GM03348 (cell line): Measurements from ENCODE around the gene MYL6.

Source experiments
- DNase-seq: peaks from one replicate; pipeline ENCODE4 v3.0.0; 2012; ENCODE audit warnings: low spot score

Gene MYL6

DNA sequence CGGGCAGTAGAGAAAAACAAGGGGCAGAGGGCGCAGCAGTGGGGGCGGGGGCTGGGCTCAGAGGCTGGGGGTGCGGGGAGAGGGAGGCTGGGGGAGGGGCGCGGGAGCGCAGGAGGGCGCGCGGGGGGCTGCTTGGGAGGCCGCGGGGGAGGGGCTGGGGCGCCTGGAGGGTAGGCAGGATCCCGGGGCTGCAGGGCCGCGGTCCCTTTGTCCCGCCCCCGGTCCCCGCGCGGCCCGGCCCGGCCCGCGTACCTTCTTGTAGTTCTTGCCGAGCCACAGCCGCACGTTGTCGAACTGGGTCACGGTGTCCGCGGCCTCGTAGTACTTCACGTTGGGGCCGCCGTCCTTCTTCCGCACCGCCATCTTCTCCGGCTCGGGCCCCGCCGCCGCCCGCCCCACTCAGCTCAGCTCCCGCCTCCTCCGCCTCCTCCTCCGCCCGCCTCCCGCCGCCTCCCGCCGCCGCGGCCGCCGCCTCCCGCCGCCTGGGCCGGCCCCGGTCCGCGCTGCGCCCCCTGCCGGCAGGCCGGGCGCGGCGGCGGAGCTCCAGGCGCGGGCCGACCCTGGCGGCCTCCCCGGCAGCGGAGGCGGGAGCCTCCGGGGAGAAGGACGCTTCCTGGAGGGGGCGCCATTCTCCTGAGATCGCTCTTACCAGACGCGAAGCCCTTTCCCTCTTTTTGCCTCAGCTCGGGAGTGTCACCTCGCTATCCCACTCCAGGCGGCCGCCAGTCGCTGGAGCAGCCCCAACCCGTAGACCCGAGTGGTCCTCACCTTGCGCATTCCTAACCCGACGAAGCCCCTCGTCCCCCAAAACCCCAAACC is 31.1 kb downstream of the MYL6 start, which contains the start of gene SMARCC2:
SMARCC2 (minus strand) TSS at position 385 of the 819 bp plus-strand sequence; CDS start at position 363, 22 bp downstream.
- peak; percentile 97 for DNase-seq

DNA sequence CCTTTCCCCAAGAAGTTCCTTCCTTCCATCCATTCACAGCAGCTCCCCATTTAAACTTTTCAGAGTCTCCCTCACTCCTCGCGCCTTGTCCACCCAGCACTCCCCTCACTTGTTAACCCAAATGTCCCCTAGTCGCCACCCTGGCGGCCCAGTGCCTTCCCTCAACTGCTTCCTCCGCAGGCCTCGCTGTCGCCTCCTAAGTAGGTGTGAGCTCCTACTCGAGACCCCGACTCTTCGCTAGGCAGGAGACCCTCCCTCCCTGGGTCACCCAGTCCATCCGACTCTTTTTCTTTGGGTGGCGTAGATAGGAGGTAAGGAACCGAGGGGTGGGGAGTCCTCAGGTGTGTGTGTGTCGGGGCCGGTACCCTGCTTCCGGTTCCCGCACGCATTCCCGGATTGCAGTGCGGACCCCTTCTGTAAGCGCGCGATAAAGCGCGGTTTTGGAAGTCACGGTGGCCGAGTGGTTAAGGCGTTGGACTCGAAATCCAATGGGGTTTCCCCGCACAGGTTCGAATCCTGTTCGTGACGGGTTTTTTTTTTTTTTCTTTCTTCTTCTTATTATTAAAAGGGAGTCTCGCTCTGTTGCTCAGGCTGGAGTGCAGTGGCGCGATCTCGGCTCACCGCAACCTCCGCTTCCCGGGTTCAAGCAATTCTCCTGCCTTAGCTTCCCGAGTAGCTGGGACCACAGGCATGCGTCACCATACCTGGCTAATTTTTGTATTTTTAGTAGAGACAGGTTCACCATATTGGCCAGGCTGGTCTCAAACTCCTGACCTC is 31.9 kb downstream of the MYL6 start:
- peak; percentile 78 for DNase-seq

GRCh38 chr12:56190695-56191155 is 32.6 kb downstream of the MYL6 start:
- DNase-seq = peak; percentile 12

- DNase-seq = no peak
Measured at GRCh38 chr12:56192582-56192981, 34.4 kb downstream of the MYL6 start.

DNA sequence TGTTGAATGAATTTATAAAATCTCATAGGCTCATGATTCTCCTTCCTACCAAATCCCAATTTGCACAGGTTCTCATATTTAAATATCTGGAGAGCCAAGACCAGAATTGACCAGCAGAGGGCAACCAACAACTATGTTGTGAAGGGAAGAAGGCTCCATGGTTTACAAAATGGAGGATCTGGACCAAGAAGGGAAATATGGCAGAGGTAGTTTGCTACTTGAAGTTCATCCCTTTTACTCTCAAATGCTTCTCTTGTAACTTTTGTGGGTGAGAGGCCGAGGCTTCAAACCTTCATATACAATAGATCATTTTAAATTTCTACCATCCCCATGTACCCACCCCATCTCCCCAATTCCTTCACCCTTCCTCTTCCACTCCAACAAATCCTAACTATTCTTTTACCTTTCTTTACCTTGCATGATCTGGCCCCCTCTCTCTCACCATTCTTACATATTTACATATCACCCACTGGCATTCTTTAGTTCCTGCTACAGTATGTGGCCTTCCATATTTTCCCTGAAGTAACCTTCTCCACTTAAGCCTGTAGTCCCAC is 34.9 kb downstream of the MYL6 start:
- DNase-seq = peak; percentile 74

DNA sequence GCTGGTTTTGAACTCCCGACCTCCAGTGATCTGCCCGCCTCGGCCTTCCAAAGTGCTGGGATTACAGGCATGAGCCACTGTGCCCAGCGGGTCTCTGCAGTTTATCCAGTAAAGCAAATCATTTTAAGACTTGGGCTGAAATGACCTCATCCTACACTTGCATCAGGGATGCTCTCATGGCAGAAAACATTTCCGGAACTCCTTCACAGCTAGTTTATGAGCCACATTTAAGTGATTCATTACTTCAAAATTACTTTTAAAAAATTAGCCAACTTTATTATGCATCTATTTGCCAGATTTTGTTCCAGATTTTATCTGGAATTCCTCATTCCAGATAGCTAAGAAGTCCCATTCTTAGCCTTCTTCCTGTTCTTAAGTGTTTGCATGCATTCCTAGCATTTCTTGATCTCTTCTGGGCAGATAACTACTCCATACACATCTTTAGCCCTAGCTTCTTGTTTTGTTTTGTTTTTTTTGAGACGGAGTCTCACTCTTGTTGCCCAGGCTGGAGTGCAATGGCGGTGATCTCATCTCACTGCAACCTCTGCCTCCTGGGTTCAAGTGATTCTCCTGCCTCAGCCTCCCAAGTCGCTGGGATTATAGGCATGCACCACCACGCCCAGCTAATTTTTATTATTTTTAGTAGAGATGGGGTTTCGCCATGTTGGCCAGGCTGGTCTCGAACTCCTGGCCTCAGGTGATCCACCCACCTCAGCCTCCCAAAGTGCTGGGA is 38.8 kb downstream of the MYL6 start:
- DNase-seq = peak; percentile 82

- no peak for DNase-seq
Measured at GRCh38 chr12:56197921-56198635, 39.9 kb downstream of the MYL6 start.

- DNase-seq = peak; percentile 35
Measured at GRCh38 chr12:56198836-56199235, 40.7 kb downstream of the MYL6 start.

- DNase-seq = no peak
Measured at GRCh38 chr12:56202366-56202765, 44.2 kb downstream of the MYL6 start.

DNA sequence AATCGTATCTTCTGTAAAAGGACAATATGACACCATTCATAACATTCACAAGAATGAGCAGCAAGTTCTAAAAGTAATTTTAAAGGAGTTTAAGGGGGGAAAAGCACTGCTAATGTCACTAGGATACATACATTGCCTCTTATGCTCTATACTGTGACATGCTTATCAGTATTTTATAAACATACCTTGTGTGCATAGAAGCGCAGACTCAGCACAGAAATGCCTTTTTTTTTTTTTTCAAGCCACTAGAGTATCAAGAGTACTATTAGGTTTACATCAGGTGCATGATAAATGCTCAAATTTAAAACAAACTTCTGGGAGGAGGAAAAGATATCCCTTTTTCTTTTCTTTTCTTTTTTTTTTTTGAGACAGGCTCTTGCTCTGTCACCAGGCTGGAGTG is 44.7 kb downstream of the MYL6 start:
- DNase-seq = no peak

DNA sequence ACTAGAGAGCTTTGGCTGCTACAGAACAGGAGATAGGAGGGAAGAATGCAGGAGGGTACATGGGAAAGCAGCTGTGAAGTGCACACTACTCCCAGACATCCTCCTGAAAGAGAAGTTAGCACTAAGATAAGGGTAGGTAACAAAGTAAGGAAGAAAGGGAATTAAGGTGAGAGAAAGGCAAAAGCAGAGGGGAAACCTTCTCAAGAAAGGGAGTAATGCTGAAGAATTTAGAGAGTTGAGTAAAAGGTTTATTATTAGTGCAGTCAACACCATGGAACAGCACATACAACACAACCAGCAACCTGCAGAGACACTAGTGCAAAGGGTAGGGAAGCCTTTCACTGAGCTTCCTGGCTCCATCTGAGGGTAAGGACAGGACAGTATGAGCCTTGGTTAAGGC is 46.1 kb downstream of the MYL6 start:
- DNase-seq = no peak

GRCh38 chr12:56205445-56205844 is 47.3 kb downstream of the MYL6 start:
- DNase-seq = no peak

GRCh38 chr12:56206452-56207166 is 48.5 kb downstream of the MYL6 start:
- peak; percentile 42 for DNase-seq

- DNase-seq = no peak
Measured at GRCh38 chr12:56208006-56208405, 49.8 kb downstream of the MYL6 start.
